GM20000 (cell line): ENCODE results near the gene HLA-C.
"Not testable (repeated sequence)": the region's sequence is repeated elsewhere in the genome, so short reads cannot be mapped to it uniquely, and the experiment has no call there.

Experiments
- DNase-seq: peaks from one replicate; pipeline ENCODE4 v3.0.0; 2012; ENCODE audit warnings: low spot score
- TF ChIP-seq, protein P1 (sequence below): IDR thresholded peaks from 2 replicates; pipeline ENCODE4 v1.5.1; 2012; ENCODE audit warnings: mild to moderate bottlenecking, control low read depth; ENCODE audit errors: extremely low read depth, missing control alignments

The HLA-C gene

GRCh38 chr6:31270788-31271640 is 878 bp downstream of the HLA-C start:
- TF ChIP-seq, protein P1, sequence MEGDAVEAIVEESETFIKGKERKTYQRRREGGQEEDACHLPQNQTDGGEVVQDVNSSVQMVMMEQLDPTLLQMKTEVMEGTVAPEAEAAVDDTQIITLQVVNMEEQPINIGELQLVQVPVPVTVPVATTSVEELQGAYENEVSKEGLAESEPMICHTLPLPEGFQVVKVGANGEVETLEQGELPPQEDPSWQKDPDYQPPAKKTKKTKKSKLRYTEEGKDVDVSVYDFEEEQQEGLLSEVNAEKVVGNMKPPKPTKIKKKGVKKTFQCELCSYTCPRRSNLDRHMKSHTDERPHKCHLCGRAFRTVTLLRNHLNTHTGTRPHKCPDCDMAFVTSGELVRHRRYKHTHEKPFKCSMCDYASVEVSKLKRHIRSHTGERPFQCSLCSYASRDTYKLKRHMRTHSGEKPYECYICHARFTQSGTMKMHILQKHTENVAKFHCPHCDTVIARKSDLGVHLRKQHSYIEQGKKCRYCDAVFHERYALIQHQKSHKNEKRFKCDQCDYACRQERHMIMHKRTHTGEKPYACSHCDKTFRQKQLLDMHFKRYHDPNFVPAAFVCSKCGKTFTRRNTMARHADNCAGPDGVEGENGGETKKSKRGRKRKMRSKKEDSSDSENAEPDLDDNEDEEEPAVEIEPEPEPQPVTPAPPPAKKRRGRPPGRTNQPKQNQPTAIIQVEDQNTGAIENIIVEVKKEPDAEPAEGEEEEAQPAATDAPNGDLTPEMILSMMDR, result no peak
- peak; percentile 63 for DNase-seq

- TF ChIP-seq, protein P1, result no peak
- DNase-seq, result no peak
Observed at GRCh38 chr6:31268836-31269235, 3.1 kb downstream of the HLA-C start.

GRCh38 chr6:31268369-31268765 is 3.5 kb downstream of the HLA-C start:
- no peak for DNase-seq
- TF ChIP-seq, protein P1, result no peak

GRCh38 chr6:31267651-31268368 is 4.1 kb downstream of the HLA-C start:
- TF ChIP-seq, protein P1, result no peak
- no peak for DNase-seq

GRCh38 chr6:31266567-31267360 is 5.1 kb downstream of the HLA-C start:
- TF ChIP-seq, protein P1, result no peak
- DNase-seq, result no peak

DNA sequence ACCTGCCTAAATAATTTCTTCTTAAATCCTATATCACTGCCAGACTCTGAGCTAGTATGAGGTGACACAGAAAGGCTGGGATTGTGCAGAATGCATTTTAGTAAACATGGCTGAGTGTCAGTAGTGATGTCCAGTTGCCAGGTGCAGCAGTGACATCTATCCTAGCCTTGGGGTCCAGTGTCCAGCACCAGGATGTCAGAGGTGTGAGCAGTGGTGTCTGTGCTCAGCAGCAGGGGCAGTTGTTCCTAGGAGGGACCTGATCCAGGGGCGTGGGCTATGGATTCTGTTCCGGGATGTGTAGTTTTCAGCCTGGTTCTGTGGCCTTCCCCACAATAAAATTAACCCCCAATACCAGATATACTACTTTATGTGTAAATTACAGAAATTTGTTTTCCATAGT is 6.0 kb downstream of the HLA-C start:
- TF ChIP-seq, protein P1, result no peak
- no peak for DNase-seq

- not testable (repeated sequence) for DNase-seq
Observed at GRCh38 chr6:31263346-31263933, 8.5 kb downstream of the HLA-C start.

DNA sequence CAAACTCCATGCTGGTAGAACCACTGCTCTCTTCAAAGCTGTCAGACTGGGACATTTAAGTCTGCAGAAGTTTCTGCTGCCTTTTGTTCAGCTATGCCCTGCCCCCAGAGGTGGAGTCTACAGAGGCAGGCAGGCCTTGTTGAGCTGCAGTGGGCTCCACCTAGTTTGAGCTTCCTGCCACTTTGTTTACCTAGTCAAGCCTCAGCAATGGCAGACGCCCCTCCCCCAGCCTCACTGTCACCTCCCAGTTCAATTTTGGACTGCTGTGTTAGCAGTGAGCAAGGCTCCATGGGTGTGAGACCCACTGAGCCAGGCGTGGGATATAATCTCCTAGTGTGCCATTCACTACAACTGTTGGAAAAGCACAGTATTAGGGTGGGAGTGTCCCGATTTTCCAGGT is 11.9 kb downstream of the HLA-C start:
- not testable (repeated sequence) for DNase-seq
